CD4-positive, CD25-positive, alpha-beta regulatory T cell (primary cell): ENCODE results near the gene SORBS2. TPM values are rescaled to one million over a fixed set of nuclear protein-coding genes. Genes with fewer than 3 reads are reported as not detected.

Experiments used
- ATAC-seq, 2 donors: fragments of 150-1000 bp; cut with Tn5 transposase; one replicate each; pipeline ENCODE4 v1.10.0; 2021; ENCODE audit warnings: low read depth in 2 of 2, moderate number of reproducible peaks in 2 of 2, moderate library complexity in 1 of 2
- DNase-seq, 3 donors: peaks; one replicate each; pipeline versions ENCODE4 v3.0.0 to v3.0.0-alpha.2; 2012 to 2022; ENCODE audit warnings: mixed read lengths in 1 of 3
- H3K27ac ChIP-seq: one replicate; pipeline ENCODE4 v1.7.0; 2013; ENCODE audit warnings: mild to moderate bottlenecking, low read length; ENCODE audit not compliant: insufficient read depth, poor library complexity, severe bottlenecking
- H3K27me3 ChIP-seq: one replicate; pipeline ENCODE4 v1.7.0; 2013; ENCODE audit warnings: low read length; ENCODE audit not compliant: control insufficient read depth, insufficient read depth
- H3K36me3 ChIP-seq: one replicate; pipeline ENCODE4 v1.7.0; 2013; ENCODE audit warnings: mild to moderate bottlenecking, low read length, moderate library complexity; ENCODE audit not compliant: control insufficient read depth, insufficient read depth
- H3K4me1 ChIP-seq: 2 replicates; pipeline ENCODE4 v1.7.0; 2013; ENCODE audit warnings: mild to moderate bottlenecking, low read length; ENCODE audit not compliant: insufficient read depth, control insufficient read depth, poor library complexity, severe bottlenecking
- H3K4me3 ChIP-seq: one replicate; pipeline ENCODE4 v1.7.0; 2013; ENCODE audit warnings: low read depth, mild to moderate bottlenecking, low read length, moderate library complexity
- H3K9me3 ChIP-seq, 2 experiments: 1 replicate in 1 of 2; 2 replicates in 1 of 2; pipeline ENCODE4 v1.7.0; 2013; ENCODE audit warnings: low read length in 2 of 2, mild to moderate bottlenecking in 1 of 2, moderate library complexity in 1 of 2; ENCODE audit not compliant: control insufficient read depth in 2 of 2
- H3K27ac Mint-ChIP-seq, 3 donors: one replicate each; pipeline ENCODE4 v1.8.0; 2020 to 2022; ENCODE audit warnings: mild to moderate bottlenecking in 3 of 3, mixed read lengths in 3 of 3, moderate library complexity in 2 of 3
- H3K27me3 Mint-ChIP-seq: one replicate; pipeline ENCODE4 v1.8.0; 2022; ENCODE audit warnings: mild to moderate bottlenecking, mixed read lengths
- H3K36me3 Mint-ChIP-seq: one replicate; pipeline ENCODE4 v1.8.0; 2020; ENCODE audit warnings: mixed read lengths
- H3K4me1 Mint-ChIP-seq, 4 donors: one replicate each; pipeline ENCODE4 v1.8.0; 2020 to 2022; ENCODE audit warnings: mixed read lengths in 4 of 4, mild to moderate bottlenecking in 1 of 4
- H3K4me3 Mint-ChIP-seq, 4 donors: one replicate each; pipeline ENCODE4 v1.8.0; 2020 to 2022; ENCODE audit warnings: mild to moderate bottlenecking in 4 of 4, mixed read lengths in 4 of 4, moderate library complexity in 3 of 4
- H3K9me3 Mint-ChIP-seq, 7 donors: one replicate each; pipeline ENCODE4 v1.8.0; 2020 to 2022; ENCODE audit warnings: mixed read lengths in 7 of 7, mild to moderate bottlenecking in 3 of 7, moderate library complexity in 2 of 7
- polyA plus RNA-seq, 4 donors: library from polyadenylated mRNA; unstranded; fragments of 300-500 nt; fragmentation: Illumina TruSeq; gene quantifications; one replicate each; pipeline ENCODE4 v1.2.3, GENCODE V29; 2021
- total RNA-seq: library from RNA; stranded (reverse); gene quantifications from one replicate; pipeline ENCODE4 v1.2.3, GENCODE V29; 2022

The SORBS2 gene
- total and polyA plus RNA-seq, 5 donors from 2014 or later = 0.07 TPM; not detected in 4

- DNase-seq (no peak), ATAC-seq (no peak)
- peaks cover 4% of the 10 kb centered on the region for H3K27me3 Mint-ChIP-seq
- H3K9me3 ChIP-seq = no peaks in the 10 kb centered on the region
- no peaks in the 10 kb centered on the region for H3K27me3 ChIP-seq
- no peak overlapping the region for H3K27ac Mint-ChIP-seq
- no peak overlapping the region for H3K27ac ChIP-seq
- no peaks in the 10 kb centered on the region for H3K36me3 Mint-ChIP-seq
- no peak overlapping the region for H3K4me3 Mint-ChIP-seq
- peaks cover 0 to 2% (median 0%) of the 10 kb centered on the region in 7 donors for H3K9me3 Mint-ChIP-seq
- H3K4me1 ChIP-seq = no peaks in the 10 kb centered on the region
- H3K36me3 ChIP-seq = no peaks in the 10 kb centered on the region
- H3K4me1 Mint-ChIP-seq = no peaks in the 10 kb centered on the region
- no peak overlapping the region for H3K4me3 ChIP-seq
Observed at GRCh38 chr4:185820146-185821028, 8.4 kb upstream of the SORBS2 start.

GRCh38 chr4:185819144-185819543 is 7.2 kb upstream of the SORBS2 start:
- Mint-ChIP-seq H3K27ac (no peak overlapping the region), H3K27me3 (peaks cover 4% of the 10 kb centered on the region), H3K36me3 (no peaks in the 10 kb centered on the region), H3K9me3 (peaks cover 0 to 2% (median 0%) of the 10 kb centered on the region in 7 donors), H3K4me1 (no peaks in the 10 kb centered on the region), H3K4me3 (no peak overlapping the region)
- Histone ChIP-seq H3K4me3 (no peak overlapping the region), H3K36me3 (no peaks in the 10 kb centered on the region), H3K4me1 (no peaks in the 10 kb centered on the region), H3K27me3 (no peaks in the 10 kb centered on the region), H3K27ac (no peak overlapping the region), H3K9me3 (no peaks in the 10 kb centered on the region)
- ATAC-seq (no peak), DNase-seq (no peak)

- no peaks in the 10 kb centered on the region for H3K9me3 ChIP-seq
- Mint-ChIP-seq H3K4me1 (no peaks in the 10 kb centered on the region), H3K9me3 (no peaks in the 10 kb centered on the region), H3K36me3 (no peaks in the 10 kb centered on the region), H3K4me3 (no peak overlapping the region), H3K27ac (no peak overlapping the region), H3K27me3 (no peaks in the 10 kb centered on the region)
- no peak overlapping the region for H3K27ac ChIP-seq
- no peaks in the 10 kb centered on the region for H3K4me1 ChIP-seq
- no peaks in the 10 kb centered on the region for H3K27me3 ChIP-seq
- DNase-seq (no peak), ATAC-seq (no peak)
- no peak overlapping the region for H3K4me3 ChIP-seq
- no peaks in the 10 kb centered on the region for H3K36me3 ChIP-seq
Observed at GRCh38 chr4:185817403-185817818, 5.4 kb upstream of the SORBS2 start.

DNA sequence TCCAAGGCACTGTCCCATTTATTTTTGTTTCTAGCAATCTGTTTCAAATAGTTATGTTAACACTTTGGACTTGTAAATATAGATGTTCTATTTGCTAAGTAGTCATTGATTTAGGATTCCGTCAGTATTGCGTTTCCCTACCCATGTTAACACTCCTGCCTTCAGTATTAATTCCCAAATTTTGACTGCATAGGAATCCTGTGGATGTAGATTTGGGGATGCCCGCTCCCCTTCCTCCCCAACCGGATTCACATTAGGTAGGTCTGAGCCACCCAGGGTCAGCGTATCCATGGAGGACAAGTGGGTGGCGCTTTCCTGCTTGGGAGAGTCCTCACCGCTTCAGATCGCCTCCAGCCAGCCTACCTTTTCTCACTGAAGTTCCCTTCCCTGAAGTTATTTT is 1.1 kb upstream of the SORBS2 start:
- Histone ChIP-seq H3K4me1 (no peaks in the 10 kb centered on the region), H3K36me3 (no peaks in the 10 kb centered on the region), H3K9me3 (no peaks in the 10 kb centered on the region), H3K4me3 (no peak overlapping the region), H3K27me3 (peaks cover 3% of the 10 kb centered on the region), H3K27ac (no peak overlapping the region)
- no peak overlapping the region for H3K27ac Mint-ChIP-seq
- no peak for ATAC-seq
- no peaks in the 10 kb centered on the region for H3K9me3 Mint-ChIP-seq
- DNase-seq = no peak
- H3K4me1 Mint-ChIP-seq = no peaks in the 10 kb centered on the region
- peaks cover 6% of the 10 kb centered on the region for H3K27me3 Mint-ChIP-seq
- no peaks in the 10 kb centered on the region for H3K36me3 Mint-ChIP-seq
- H3K4me3 Mint-ChIP-seq = no peak overlapping the region

GRCh38 chr4:185810746-185811508 is 1.1 kb downstream of the SORBS2 start:
- H3K27me3 ChIP-seq = peaks cover 3% of the 10 kb centered on the region
- DNase-seq = no peak
- H3K36me3 ChIP-seq = no peaks in the 10 kb centered on the region
- ATAC-seq = no peak
- Mint-ChIP-seq H3K27me3 (peaks cover 6% of the 10 kb centered on the region), H3K27ac (no peak overlapping the region), H3K4me3 (no peak overlapping the region), H3K9me3 (no peaks in the 10 kb centered on the region), H3K36me3 (no peaks in the 10 kb centered on the region), H3K4me1 (no peaks in the 10 kb centered on the region)
- H3K9me3 ChIP-seq = no peaks in the 10 kb centered on the region
- H3K4me1 ChIP-seq = no peaks in the 10 kb centered on the region
- H3K4me3 ChIP-seq = no peak overlapping the region
- no peak overlapping the region for H3K27ac ChIP-seq

- ATAC-seq (no peak), DNase-seq (no peak)
- peaks cover 3% of the 10 kb centered on the region for H3K27me3 ChIP-seq
- Mint-ChIP-seq H3K27ac (no peak overlapping the region), H3K36me3 (no peaks in the 10 kb centered on the region), H3K27me3 (peaks cover 6% of the 10 kb centered on the region), H3K4me3 (no peak overlapping the region), H3K9me3 (no peaks in the 10 kb centered on the region), H3K4me1 (no peaks in the 10 kb centered on the region)
- H3K4me1 ChIP-seq = no peaks in the 10 kb centered on the region
- H3K36me3 ChIP-seq = no peaks in the 10 kb centered on the region
- H3K9me3 ChIP-seq = no peaks in the 10 kb centered on the region
- H3K4me3 ChIP-seq = no peak overlapping the region
- no peak overlapping the region for H3K27ac ChIP-seq
Observed at GRCh38 chr4:185809533-185810071, 2.4 kb downstream of the SORBS2 start.

- DNase-seq (no peak), ATAC-seq (no peak)
- Histone ChIP-seq H3K4me3 (no peak overlapping the region), H3K27me3 (peaks cover 3% of the 10 kb centered on the region), H3K36me3 (no peaks in the 10 kb centered on the region), H3K9me3 (no peaks in the 10 kb centered on the region), H3K27ac (no peak overlapping the region), H3K4me1 (no peaks in the 10 kb centered on the region)
- Mint-ChIP-seq H3K36me3 (no peaks in the 10 kb centered on the region), H3K9me3 (no peaks in the 10 kb centered on the region), H3K4me3 (no peak overlapping the region), H3K4me1 (no peaks in the 10 kb centered on the region), H3K27me3 (peaks cover 6% of the 10 kb centered on the region), H3K27ac (no peak overlapping the region)
Observed at GRCh38 chr4:185809121-185809520, 2.9 kb downstream of the SORBS2 start.
